Panc1 (cell line): Measurements from ENCODE around the gene IRS1. TPM values are rescaled to one million over a fixed set of nuclear protein-coding genes. Genes with fewer than 3 reads are reported as not detected.

Experiments
- ATAC-seq: fragments of 200-7000 bp; cut with Tn5 transposase; 2 replicates; pipeline ENCODE4 v1.9.1; 2020; ENCODE audit warnings: mild to moderate bottlenecking, moderate library complexity
- BruUV-seq: library from RNA; stranded (reverse); fragments of 400-500 nt; replicated peaks from 2 replicates; lab custom pipeline; 2021; lab: Mats Ljungman, UMichigan
- CTCF ChIA-PET: fragments of 300-600 bp; sonication (Branson Sonifier 250); formaldehyde crosslinking; loops from one replicate; lab custom pipeline; 2022; ENCODE audit warnings: antibody characterized with exemption; lab: Charles Lee
- POLR2A ChIA-PET: fragments of 300-600 bp; sonication (Branson Sonifier 250); formaldehyde crosslinking; loops from one replicate; lab custom pipeline; 2022; ENCODE audit warnings: antibody characterized with exemption; lab: Charles Lee
- DNase-seq: peaks from one replicate; pipeline ENCODE4 v3.0.0-alpha.2; 2010; ENCODE audit warnings: low read depth, low spot score
- H3K27ac ChIP-seq: 2 replicates; pipeline ENCODE4 v1.5.1; 2011; ENCODE audit warnings: mild to moderate bottlenecking, low read length, inconsistent platforms
- H3K27me3 ChIP-seq: fragments of 200-500 bp; sonication (Bioruptor generic); 2 replicates; pipeline ENCODE4 v1.6.0; 2014; ENCODE audit warnings: low read length, inconsistent platforms; ENCODE audit not compliant: control insufficient read depth, insufficient read depth
- H3K36me3 ChIP-seq: fragments of 200-500 bp; sonication (Bioruptor generic); 2 replicates; pipeline ENCODE4 v1.5.1; 2014; ENCODE audit warnings: inconsistent platforms, mild to moderate bottlenecking, low read length, moderate library complexity; ENCODE audit not compliant: control insufficient read depth, insufficient read depth
- H3K4me1 ChIP-seq: 2 replicates; pipeline ENCODE4 v1.5.1; 2011; ENCODE audit warnings: inconsistent platforms, mild to moderate bottlenecking, low read length, moderate library complexity; ENCODE audit not compliant: control insufficient read depth, insufficient read depth
- H3K4me3 ChIP-seq, 2 experiments: 2 replicates each; pipeline ENCODE4 v1.5.1; 2011 to 2012; ENCODE audit warnings: low read depth in 2 of 2, low read length in 2 of 2, mild to moderate bottlenecking in 2 of 2, inconsistent platforms in 1 of 2, moderate library complexity in 1 of 2
- H3K9me3 ChIP-seq: fragments of 200-500 bp; sonication (Bioruptor generic); 2 replicates; pipeline ENCODE4 v1.5.1; 2014; ENCODE audit warnings: low read depth, mild to moderate bottlenecking, inconsistent platforms, low read length, moderate library complexity; ENCODE audit not compliant: control insufficient read depth, insufficient read depth
- CTCF ChIP-seq: fragments of 450-650 bp; IDR thresholded peaks from 2 replicates; pipeline ENCODE4 v1.5.1; 2017; ENCODE audit warnings: mild to moderate bottlenecking
- POLR2AphosphoS5 ChIP-seq: IDR thresholded peaks from 2 replicates; pipeline ENCODE4 v1.6.1; 2012; ENCODE audit warnings: mild to moderate bottlenecking, low read depth, low read length, moderate library complexity
- REST ChIP-seq, 2 experiments: IDR thresholded peaks; 2 replicates each; pipeline ENCODE4 v1.6.1; 2011 to 2012; ENCODE audit warnings: low read depth in 2 of 2, control low read depth in 1 of 2, low read length in 1 of 2, mild to moderate bottlenecking in 1 of 2, moderate library complexity in 1 of 2; ENCODE audit not compliant: insufficient read depth in 1 of 2
- SIN3A ChIP-seq: IDR thresholded peaks from 2 replicates; pipeline ENCODE4 v1.6.1; 2012; ENCODE audit warnings: low read depth, mild to moderate bottlenecking, low read length, moderate library complexity, borderline replicate concordance; ENCODE audit not compliant: insufficient read depth
- TCF7L2 ChIP-seq: IDR thresholded peaks from 2 replicates; pipeline ENCODE4 v1.6.1; 2011; ENCODE audit warnings: mild to moderate bottlenecking, low read depth, low read length, inconsistent platforms
- in situ Hi-C: cut with HindIII; loops from 2 replicates; pipeline ENCODE4 v1.10.0; 2016; ENCODE audit warnings: low sequenced_read_pairs, low pct_unique_long_range_greater_than_20kb
- intact Hi-C: fragments of 100-400 bp; cut with micrococcal nuclease; formaldehyde crosslinking; loops from one replicate; pipeline ENCODE4 v1.10.0; 2022; ENCODE audit not compliant: unreplicated experiment
- total RNA-seq: library from RNA; stranded (reverse); gene quantifications from one replicate; pipeline ENCODE4 v1.2.1, GENCODE V29; 2021; ENCODE audit not compliant: unreplicated experiment

The IRS1 gene
- total RNA-seq, 1 experiment from 2014 or later = 27.3 TPM

- no peak overlapping the region for H3K27ac ChIP-seq
- H3K9me3 ChIP-seq = no peaks in the 10 kb centered on the region
- POLR2A ChIA-PET = no interaction called here
- intact Hi-C loops (no loop called here), in situ Hi-C loops (no loop called here)
- TF ChIP-seq REST (IDR thresholded peaks at IDR 0.05; ENCODE audit: insufficient read depth in 1 of 2, low read depth in 2 of 2, low read length in 1 of 2) (no peak), POLR2AphosphoS5 (no peak), TCF7L2 (no peak)
- BruUV-seq = no TSS peak
- no peak for DNase-seq
- no peaks in the 10 kb centered on the region for H3K36me3 ChIP-seq
- CTCF ChIA-PET = no interaction called here
- H3K27me3 ChIP-seq = no peaks in the 10 kb centered on the region
- H3K4me1 ChIP-seq = no peaks in the 10 kb centered on the region
- H3K4me3 ChIP-seq = no peak overlapping the region
- ATAC-seq = no peak
Measured at GRCh38 chr2:226739545-226740030, 60.0 kb downstream of the IRS1 start.

GRCh38 chr2:226738821-226739544 is 60.6 kb downstream of the IRS1 start:
- Histone ChIP-seq H3K4me3 (no peak overlapping the region), H3K4me1 (no peaks in the 10 kb centered on the region), H3K9me3 (no peaks in the 10 kb centered on the region), H3K27me3 (no peaks in the 10 kb centered on the region), H3K27ac (no peak overlapping the region), H3K36me3 (no peaks in the 10 kb centered on the region)
- no peak for TF ChIP-seq REST (IDR thresholded peaks at IDR 0.05; ENCODE audit: insufficient read depth in 1 of 2, low read depth in 2 of 2, low read length in 1 of 2)
- no peak for TF ChIP-seq CTCF
- TF ChIP-seq TCF7L2 = no peak
- TF ChIP-seq POLR2AphosphoS5 = no peak
- TF ChIP-seq SIN3A = no peak
- ATAC-seq (no peak), DNase-seq (no peak)
- ChIA-PET POLR2A (no interaction called here), CTCF (no interaction called here)
- no TSS peak for BruUV-seq
- intact Hi-C loops (no loop called here), in situ Hi-C loops (no loop called here)
